ENCODE results near the gene KCNA3.

KCNA3 gene

DNA sequence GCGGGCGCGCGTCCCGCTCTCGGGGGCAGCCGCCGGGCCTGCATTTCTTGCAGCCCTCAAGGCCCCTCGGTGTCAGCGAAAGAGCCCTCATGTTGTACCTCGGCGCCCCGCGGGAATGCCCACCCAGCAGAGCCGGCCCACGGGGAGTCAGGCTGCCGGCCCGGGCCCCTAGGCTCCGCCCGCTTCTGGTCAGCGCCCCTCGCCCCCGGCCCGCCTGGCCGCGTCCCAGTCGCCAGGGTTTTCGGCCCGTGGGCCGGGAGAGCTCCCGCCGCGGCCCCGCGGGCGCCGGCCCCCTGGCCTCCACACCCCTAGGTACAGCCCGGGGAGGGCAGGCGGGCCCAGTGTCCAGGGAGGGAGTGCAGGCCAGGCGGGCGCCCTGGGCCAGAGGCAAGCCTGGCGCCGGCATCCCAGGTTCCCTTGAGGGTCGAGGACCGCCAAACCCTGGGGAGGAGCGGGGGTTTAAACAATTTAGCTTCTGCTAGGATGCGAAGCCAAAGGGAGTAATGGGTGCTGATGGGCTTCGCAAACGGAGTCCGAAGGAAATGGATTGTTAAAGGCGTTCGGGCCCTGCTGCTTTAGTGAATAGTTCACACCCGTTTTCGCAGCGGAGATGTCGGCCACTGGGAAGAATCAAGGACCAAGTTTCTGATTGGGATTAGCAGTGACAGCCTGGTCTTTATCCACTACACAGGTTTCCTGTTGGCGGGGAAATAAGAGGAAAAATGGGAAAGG lies 486 bp upstream of the KCNA3 start:
- H3K4me3 ChIP-seq (ENCODE audit: control insufficient read depth, low read depth, low read length) = no peak overlapping the region
- no peak for DNase-seq (ENCODE audit: low read depth)
- TF ChIP-seq, protein P1, sequence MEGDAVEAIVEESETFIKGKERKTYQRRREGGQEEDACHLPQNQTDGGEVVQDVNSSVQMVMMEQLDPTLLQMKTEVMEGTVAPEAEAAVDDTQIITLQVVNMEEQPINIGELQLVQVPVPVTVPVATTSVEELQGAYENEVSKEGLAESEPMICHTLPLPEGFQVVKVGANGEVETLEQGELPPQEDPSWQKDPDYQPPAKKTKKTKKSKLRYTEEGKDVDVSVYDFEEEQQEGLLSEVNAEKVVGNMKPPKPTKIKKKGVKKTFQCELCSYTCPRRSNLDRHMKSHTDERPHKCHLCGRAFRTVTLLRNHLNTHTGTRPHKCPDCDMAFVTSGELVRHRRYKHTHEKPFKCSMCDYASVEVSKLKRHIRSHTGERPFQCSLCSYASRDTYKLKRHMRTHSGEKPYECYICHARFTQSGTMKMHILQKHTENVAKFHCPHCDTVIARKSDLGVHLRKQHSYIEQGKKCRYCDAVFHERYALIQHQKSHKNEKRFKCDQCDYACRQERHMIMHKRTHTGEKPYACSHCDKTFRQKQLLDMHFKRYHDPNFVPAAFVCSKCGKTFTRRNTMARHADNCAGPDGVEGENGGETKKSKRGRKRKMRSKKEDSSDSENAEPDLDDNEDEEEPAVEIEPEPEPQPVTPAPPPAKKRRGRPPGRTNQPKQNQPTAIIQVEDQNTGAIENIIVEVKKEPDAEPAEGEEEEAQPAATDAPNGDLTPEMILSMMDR (IDR thresholded peaks at IDR 0.05; ENCODE audit: control insufficient read depth, insufficient read depth, low read depth, low read length, missing control alignments) = no peak

DNA sequence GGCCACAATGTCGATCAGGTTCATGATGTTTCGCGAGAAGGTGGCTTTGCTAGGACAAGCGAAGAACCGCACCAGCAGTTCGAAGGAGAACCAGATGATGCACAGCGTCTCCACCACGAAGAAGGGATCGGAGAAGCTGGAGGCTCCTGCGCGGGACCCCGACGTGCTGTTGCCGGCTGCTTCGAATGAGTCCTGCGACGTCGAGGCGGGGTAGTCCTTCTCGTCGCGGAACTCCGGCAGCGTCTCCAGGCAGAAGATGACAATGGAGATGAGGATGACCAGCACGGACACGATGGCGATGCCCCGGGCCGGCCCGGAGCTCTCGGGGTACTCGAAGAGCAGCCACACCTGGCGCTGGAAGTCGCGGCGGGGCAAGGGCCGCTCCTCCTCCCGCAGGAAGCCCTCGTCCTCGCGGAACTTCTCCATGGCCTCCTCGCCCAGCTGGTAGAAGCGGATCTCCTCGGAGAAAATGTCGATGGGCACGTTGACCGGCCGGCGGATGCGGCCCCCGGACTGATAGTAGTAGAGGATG lies 869 bp downstream of the KCNA3 start:
- no peak overlapping the region for H3K4me3 ChIP-seq (ENCODE audit: control insufficient read depth, low read depth, low read length)
- no peak for DNase-seq (ENCODE audit: low read depth)
- TF ChIP-seq, protein P1 (IDR thresholded peaks at IDR 0.05; ENCODE audit: control insufficient read depth, insufficient read depth, low read depth, low read length, missing control alignments) = no peak

DNA sequence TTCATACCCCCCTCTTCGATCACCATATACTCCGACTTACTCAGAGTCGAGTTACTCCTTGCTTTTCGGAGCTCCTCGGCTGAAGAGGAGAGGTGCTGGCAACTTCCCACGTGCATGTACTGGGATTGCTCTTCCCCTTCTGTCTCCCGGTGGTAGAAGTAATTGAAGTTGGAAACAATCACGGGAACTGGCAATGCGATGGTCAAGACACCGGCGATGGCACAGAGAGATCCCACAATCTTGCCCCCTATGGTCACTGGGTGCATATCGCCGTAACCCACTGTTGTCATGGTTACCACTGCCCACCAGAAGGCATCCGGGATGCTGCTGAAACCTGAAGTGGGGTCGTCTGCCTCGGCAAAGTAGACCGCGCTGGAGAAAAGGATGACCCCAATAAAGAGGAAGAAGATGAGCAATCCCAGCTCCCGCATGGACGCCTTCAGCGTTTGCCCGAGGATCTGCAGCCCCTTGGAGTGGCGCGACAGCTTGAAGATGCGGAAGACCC lies 1.5 kb downstream of the KCNA3 start:
- TF ChIP-seq, protein P1 (IDR thresholded peaks at IDR 0.05; ENCODE audit: control insufficient read depth, insufficient read depth, low read depth, low read length, missing control alignments) = no peak
- H3K4me3 ChIP-seq (ENCODE audit: control insufficient read depth, low read depth, low read length) = no peak overlapping the region
- DNase-seq (ENCODE audit: low read depth) = no peak

DNA sequence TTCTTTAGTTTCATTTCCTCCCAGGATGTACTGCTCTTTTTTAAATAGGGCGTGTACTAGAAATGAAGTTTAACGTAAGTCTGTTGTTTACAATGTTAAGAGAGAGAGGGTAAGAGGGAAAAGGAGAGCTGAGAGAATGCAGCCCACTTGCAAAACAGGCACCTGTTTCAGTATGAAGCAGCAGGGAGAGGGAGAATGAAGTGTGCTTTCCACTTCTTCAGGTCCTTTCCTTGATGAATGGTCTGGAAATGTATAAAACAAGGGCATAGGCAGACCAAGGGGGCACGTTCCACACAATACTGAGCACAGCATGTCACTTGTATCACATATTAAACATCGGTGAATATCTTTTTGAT lies 2.0 kb downstream of the KCNA3 start:
- H3K4me3 ChIP-seq (ENCODE audit: control insufficient read depth, low read depth, low read length) = no peak overlapping the region
- no peak for DNase-seq (ENCODE audit: low read depth)
- TF ChIP-seq, protein P1 (IDR thresholded peaks at IDR 0.05; ENCODE audit: control insufficient read depth, insufficient read depth, low read depth, low read length, missing control alignments) = no peak

DNA sequence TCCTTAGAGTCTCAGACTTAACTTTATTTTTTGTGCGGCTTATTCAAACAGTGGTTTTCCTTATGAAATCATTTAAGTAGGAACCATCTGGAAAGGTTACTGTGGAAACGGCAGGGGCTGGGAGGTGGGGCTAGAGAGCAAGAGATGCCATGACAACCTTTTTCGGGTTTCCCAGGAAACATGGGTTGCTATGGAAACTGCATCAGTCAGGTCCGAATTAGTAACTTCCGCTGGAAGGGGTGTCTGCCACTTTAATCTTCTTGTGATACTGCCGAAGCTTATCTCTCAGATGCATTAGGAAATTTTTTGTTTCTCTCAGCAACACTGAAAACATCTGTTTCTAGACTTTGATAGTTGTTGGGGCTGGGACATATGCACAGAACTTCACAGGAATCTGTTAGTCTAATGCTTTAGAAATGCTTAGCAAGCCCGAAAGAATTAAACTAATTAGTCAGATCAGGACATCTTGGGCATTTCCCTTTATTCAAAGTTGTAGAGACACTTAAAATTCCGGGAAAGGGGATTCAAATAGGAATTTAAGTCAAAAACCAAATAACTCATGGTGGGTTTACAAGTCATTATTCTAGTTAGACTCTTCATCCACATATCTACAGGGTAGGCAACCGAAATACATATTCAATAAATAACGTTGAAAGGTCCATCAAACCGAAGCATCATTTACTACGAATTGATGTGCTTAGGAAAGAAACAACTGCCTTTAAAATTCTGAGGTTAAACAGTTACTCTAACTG lies 2.6 kb downstream of the KCNA3 start:
- TF ChIP-seq, protein P1 (IDR thresholded peaks at IDR 0.05; ENCODE audit: control insufficient read depth, insufficient read depth, low read depth, low read length, missing control alignments) = no peak
- no peak for DNase-seq (ENCODE audit: low read depth)
- H3K4me3 ChIP-seq (ENCODE audit: control insufficient read depth, low read depth, low read length) = no peak overlapping the region

DNA sequence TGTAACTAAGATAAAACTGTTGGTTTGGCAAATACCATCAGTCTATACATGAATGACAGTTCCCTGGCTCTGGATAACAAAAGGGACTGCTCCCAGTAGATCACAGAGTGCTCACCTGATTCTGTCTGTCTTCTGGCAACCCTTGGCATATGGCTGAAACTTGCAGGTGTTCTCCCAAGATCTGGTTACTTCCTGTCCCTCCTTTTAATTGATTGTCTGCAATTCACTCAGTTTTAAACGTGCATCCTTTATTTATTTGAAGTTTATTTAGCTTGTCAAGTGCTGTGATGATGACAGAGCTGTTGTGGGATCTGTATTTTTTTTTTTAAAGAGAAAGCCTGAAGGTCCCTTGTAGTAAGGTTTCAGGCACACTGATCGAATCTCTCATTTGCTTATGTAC lies 3.4 kb downstream of the KCNA3 start:
- no peak overlapping the region for H3K4me3 ChIP-seq (ENCODE audit: control insufficient read depth, low read depth, low read length)
- no peak for DNase-seq (ENCODE audit: low read depth)
- TF ChIP-seq, protein P1 (IDR thresholded peaks at IDR 0.05; ENCODE audit: control insufficient read depth, insufficient read depth, low read depth, low read length, missing control alignments) = no peak
